HepG2 (cell line): Measurements from ENCODE around the gene NPPA. TPM values are rescaled to one million over a fixed set of nuclear protein-coding genes. Genes with fewer than 3 reads are reported as not detected.

Experiments used
- ARNT2 ChIP-seq: sonication (generic); formaldehyde crosslinking; IDR thresholded peaks from 2 replicates; pipeline ENCODE4 v1.8.0; 2022; ENCODE audit warnings: mild to moderate bottlenecking, low read depth, missing genetic modification reagents, moderate library complexity
- ASH2L ChIP-seq: fragments of 300-600, 200-600 bp; sonication (generic); IDR thresholded peaks from 2 replicates; pipeline ENCODE4 v1.7.0; 2017; ENCODE audit warnings: low read depth, mild to moderate bottlenecking, moderate library complexity, mixed read lengths, low read length; ENCODE audit not compliant: insufficient read length
- FOXK2 ChIP-seq: fragments of 450-650 bp; IDR thresholded peaks from 2 replicates; pipeline ENCODE4 v1.6.1; 2016
- GTF2F1 ChIP-seq: fragments of 150-350 bp; IDR thresholded peaks from 2 replicates; pipeline ENCODE4 v1.6.1; 2014; ENCODE audit warnings: low read length
- MED1 ChIP-seq: sonication (generic); formaldehyde crosslinking; IDR thresholded peaks from 2 replicates; pipeline ENCODE4 v1.4.0; 2020; ENCODE audit warnings: missing genetic modification reagents
- RARA ChIP-seq: IDR thresholded peaks from 2 replicates; pipeline ENCODE4 v1.6.1; 2016; ENCODE audit warnings: missing genetic modification reagents, missing compliant biosample characterization
- SNAPC2 ChIP-seq: sonication (generic); formaldehyde crosslinking; IDR thresholded peaks from 2 replicates; pipeline ENCODE4 v1.8.1; 2022; ENCODE audit warnings: mild to moderate bottlenecking, missing genetic modification reagents
- ZBTB7B ChIP-seq: sonication (generic); formaldehyde crosslinking; IDR thresholded peaks from 2 replicates; pipeline ENCODE4 v1.4.0; 2020; ENCODE audit warnings: missing genetic modification reagents
- ZC3H13 ChIP-seq: sonication (generic); formaldehyde crosslinking; IDR thresholded peaks from 2 replicates; pipeline ENCODE4 v1.8.1; 2023; ENCODE audit warnings: mild to moderate bottlenecking, missing genetic modification reagents, moderate library complexity
- ZFP37 ChIP-seq: sonication (generic); formaldehyde crosslinking; IDR thresholded peaks from 2 replicates; pipeline ENCODE4 v1.4.0; 2020; ENCODE audit warnings: missing genetic modification reagents, borderline replicate concordance
- ZNF207 ChIP-seq: fragments of 450-650 bp; IDR thresholded peaks from 2 replicates; pipeline ENCODE4 v1.6.1; 2016; ENCODE audit warnings: antibody characterized with exemption, borderline replicate concordance
- ZNF24 ChIP-seq: fragments of 450-650 bp; IDR thresholded peaks from 2 replicates; pipeline ENCODE4 v1.6.1; 2017; ENCODE audit warnings: antibody characterized with exemption, mild to moderate bottlenecking
- ZNF317 ChIP-seq: sonication (generic); formaldehyde crosslinking; IDR thresholded peaks from 2 replicates; pipeline ENCODE4 v1.5.0; 2020; ENCODE audit warnings: mild to moderate bottlenecking, missing genetic modification reagents
- ZNF567 ChIP-seq: sonication (generic); formaldehyde crosslinking; IDR thresholded peaks from 2 replicates; pipeline ENCODE4 v1.8.1; 2023; ENCODE audit warnings: mild to moderate bottlenecking, missing genetic modification reagents, borderline replicate concordance
- ZNF652 ChIP-seq: IDR thresholded peaks from 2 replicates; pipeline ENCODE4 v1.6.1; 2016; ENCODE audit warnings: low read depth, borderline replicate concordance
- ZSCAN31 ChIP-seq: sonication (generic); formaldehyde crosslinking; IDR thresholded peaks from 2 replicates; pipeline ENCODE4 v1.5.0; 2020; ENCODE audit warnings: low read depth, mild to moderate bottlenecking, missing genetic modification reagents
- polyA plus RNA-seq, 8 experiments: library from polyadenylated mRNA; depleted of rRNA in 3 of 8; stranded (reverse) in 7 of 8; unstranded in 1 of 8; fragments of >200 nt; fragmentation: Illumina TruSeq in 4 of 8; extraction: Trizol in 4 of 8; gene quantifications; 2 replicates each; pipeline versions ENCODE4 v1.2.1 to v1.2.3, GENCODE V29; 2011 to 2016; ENCODE audit warnings: low read depth in 4 of 8, missing spikeins in 1 of 8, mixed read lengths in 1 of 8; ENCODE audit not compliant: insufficient read depth in 1 of 8
- total RNA-seq, 5 experiments: library from RNA; depleted of rRNA; stranded (reverse); fragments of >200 nt; fragmentation: Illumina TruSeq; extraction: Trizol; gene quantifications; 2 replicates each; pipeline ENCODE4 v1.2.3, GENCODE V29; 2016; ENCODE audit warnings: low read depth in 1 of 5
- TF ChIP-seq, protein P1 (sequence below), 2 experiments: IDR thresholded peaks; 2 replicates each; pipeline ENCODE4 v1.6.1; 2011 to 2012; ENCODE audit warnings: low read length in 2 of 2, borderline replicate concordance in 1 of 2, low read depth in 1 of 2, mild to moderate bottlenecking in 1 of 2, moderate library complexity in 1 of 2
- TF ChIP-seq, protein P2 (sequence below): sonication (generic); formaldehyde crosslinking; IDR thresholded peaks from 2 replicates; pipeline ENCODE4 v1.4.0; 2020; ENCODE audit warnings: low read depth, missing genetic modification reagents
- TF ChIP-seq, protein P3 (sequence below): sonication (generic); formaldehyde crosslinking; IDR thresholded peaks from 2 replicates; pipeline ENCODE4 v1.5.1; 2020; ENCODE audit warnings: mild to moderate bottlenecking, missing genetic modification reagents, moderate library complexity

Gene NPPA
- total and polyA plus RNA-seq, 2 of the 13 experiments (the other 11 are each of a cell fraction or from before 2014, with no cell fraction given) = not detected

DNA sequence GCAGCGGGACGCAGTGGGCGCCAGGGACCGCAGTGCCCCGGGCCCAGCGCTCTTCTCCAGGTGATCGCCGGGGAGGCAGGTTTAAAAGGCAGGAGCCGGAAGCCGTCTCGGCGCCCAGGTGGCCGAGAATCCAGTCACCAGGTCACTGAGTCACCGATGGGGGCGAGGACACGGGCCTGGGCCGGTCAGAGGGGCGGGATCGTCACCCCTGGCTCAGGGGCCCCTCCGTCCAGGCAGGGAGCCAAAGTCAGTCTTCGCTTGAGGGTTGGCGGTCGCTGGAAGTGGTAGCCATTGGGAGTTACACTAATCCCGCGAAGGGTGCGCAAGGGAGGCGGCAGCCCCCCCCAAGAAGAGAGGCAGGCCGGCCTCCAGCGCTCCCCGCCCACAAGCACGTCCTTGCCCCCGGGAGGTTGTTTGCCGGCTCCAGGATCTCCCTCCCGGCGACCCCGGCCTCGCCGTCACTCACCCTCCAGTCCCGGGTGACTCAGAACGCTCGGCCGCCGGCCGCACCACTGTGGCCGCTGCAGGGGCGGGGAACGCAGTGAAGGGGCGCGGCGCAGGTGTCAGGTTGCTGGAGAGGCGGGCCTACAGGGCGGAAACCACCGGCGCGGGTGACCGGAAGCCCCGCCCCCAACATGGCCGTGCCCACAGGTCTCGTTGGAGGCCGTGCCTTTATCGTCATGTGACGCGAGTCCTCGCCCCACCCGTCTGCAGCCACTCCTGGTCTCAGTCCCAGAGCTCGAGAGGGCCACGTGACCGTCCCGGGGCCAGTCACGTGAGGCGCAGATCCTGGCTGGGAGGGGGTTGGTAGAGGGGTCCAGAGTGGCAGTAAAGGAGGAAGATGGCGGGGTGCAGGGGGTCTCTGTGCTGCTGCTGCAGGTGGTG is 41.9 kb downstream of the NPPA start, which contains the start of the genes CLCN6 and MTHFR (continued):
- TF ChIP-seq ZNF317 (CRISPR knock-in tag) (peak; percentile 15; the same call in 1 of the 2 replicates), ZBTB7B (peak; percentile 77), SNAPC2 (CRISPR knock-in tag) (no peak), ZNF652 (CRISPR knock-in tag) (no peak), ZC3H13 (CRISPR knock-in tag) (peak; percentile 84), ZNF24 (no peak), MED1 (CRISPR knock-in tag) (peak; percentile 58; the same call in 1 of the 2 replicates), GTF2F1 (0 out of 2 replicates have a peak, but pooled peaks have one; percentile 51), ASH2L (no peak), ZNF567 (CRISPR knock-in tag) (peak; percentile 91; the same call in 1 of the 2 replicates), ZFP37 (CRISPR knock-in tag) (0 out of 2 replicates have a peak, but pooled peaks have one; percentile 29), ARNT2 (CRISPR knock-in tag) (peak; percentile 66; the same call in 1 of the 2 replicates), ZSCAN31 (CRISPR knock-in tag) (peak; percentile 66), FOXK2 (no peak; the same call in 1 of the 2 replicates), RARA (peak; percentile 86), ZNF207 (no peak)
- TF ChIP-seq, protein P1, sequence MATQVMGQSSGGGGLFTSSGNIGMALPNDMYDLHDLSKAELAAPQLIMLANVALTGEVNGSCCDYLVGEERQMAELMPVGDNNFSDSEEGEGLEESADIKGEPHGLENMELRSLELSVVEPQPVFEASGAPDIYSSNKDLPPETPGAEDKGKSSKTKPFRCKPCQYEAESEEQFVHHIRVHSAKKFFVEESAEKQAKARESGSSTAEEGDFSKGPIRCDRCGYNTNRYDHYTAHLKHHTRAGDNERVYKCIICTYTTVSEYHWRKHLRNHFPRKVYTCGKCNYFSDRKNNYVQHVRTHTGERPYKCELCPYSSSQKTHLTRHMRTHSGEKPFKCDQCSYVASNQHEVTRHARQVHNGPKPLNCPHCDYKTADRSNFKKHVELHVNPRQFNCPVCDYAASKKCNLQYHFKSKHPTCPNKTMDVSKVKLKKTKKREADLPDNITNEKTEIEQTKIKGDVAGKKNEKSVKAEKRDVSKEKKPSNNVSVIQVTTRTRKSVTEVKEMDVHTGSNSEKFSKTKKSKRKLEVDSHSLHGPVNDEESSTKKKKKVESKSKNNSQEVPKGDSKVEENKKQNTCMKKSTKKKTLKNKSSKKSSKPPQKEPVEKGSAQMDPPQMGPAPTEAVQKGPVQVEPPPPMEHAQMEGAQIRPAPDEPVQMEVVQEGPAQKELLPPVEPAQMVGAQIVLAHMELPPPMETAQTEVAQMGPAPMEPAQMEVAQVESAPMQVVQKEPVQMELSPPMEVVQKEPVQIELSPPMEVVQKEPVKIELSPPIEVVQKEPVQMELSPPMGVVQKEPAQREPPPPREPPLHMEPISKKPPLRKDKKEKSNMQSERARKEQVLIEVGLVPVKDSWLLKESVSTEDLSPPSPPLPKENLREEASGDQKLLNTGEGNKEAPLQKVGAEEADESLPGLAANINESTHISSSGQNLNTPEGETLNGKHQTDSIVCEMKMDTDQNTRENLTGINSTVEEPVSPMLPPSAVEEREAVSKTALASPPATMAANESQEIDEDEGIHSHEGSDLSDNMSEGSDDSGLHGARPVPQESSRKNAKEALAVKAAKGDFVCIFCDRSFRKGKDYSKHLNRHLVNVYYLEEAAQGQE (IDR thresholded peaks at IDR 0.05; ENCODE audit: borderline replicate concordance in 1 of 2, low read depth in 1 of 2, low read length in 2 of 2) = no peak; a peak in 2 of 4 replicates
- TF ChIP-seq, protein P2, sequence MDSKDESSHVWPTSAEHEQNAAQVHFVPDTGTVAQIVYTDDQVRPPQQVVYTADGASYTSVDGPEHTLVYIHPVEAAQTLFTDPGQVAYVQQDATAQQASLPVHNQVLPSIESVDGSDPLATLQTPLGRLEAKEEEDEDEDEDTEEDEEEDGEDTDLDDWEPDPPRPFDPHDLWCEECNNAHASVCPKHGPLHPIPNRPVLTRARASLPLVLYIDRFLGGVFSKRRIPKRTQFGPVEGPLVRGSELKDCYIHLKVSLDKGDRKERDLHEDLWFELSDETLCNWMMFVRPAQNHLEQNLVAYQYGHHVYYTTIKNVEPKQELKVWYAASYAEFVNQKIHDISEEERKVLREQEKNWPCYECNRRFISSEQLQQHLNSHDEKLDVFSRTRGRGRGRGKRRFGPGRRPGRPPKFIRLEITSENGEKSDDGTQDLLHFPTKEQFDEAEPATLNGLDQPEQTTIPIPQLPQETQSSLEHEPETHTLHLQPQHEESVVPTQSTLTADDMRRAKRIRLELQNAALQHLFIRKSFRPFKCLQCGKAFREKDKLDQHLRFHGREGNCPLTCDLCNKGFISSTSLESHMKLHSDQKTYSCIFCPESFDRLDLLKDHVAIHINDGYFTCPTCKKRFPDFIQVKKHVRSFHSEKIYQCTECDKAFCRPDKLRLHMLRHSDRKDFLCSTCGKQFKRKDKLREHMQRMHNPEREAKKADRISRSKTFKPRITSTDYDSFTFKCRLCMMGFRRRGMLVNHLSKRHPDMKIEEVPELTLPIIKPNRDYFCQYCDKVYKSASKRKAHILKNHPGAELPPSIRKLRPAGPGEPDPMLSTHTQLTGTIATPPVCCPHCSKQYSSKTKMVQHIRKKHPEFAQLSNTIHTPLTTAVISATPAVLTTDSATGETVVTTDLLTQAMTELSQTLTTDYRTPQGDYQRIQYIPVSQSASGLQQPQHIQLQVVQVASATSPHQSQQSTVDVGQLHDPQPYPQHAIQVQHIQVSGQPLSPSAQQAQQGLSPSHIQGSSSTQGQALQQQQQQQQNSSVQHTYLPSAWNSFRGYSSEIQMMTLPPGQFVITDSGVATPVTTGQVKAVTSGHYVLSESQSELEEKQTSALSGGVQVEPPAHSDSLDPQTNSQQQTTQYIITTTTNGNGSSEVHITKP (CRISPR knock-in tag) = peak; percentile 94; the same call in 1 of the 2 replicates
- TF ChIP-seq, protein P3, sequence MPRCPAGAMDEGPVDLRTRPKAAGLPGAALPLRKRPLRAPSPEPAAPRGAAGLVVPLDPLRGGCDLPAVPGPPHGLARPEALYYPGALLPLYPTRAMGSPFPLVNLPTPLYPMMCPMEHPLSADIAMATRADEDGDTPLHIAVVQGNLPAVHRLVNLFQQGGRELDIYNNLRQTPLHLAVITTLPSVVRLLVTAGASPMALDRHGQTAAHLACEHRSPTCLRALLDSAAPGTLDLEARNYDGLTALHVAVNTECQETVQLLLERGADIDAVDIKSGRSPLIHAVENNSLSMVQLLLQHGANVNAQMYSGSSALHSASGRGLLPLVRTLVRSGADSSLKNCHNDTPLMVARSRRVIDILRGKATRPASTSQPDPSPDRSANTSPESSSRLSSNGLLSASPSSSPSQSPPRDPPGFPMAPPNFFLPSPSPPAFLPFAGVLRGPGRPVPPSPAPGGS (CRISPR knock-in tag) = peak; percentile 45; the same call in 1 of the 2 replicates
